HG02884 (cell line): ENCODE data around the gene PTGER4.
"Not testable (repeated sequence)": the region's sequence is repeated elsewhere in the genome, so short reads cannot be mapped to it uniquely, and the experiment has no call there.

Source experiments
- ATAC-seq: cut with Tn5 transposase; IDR thresholded peaks from one replicate; pipeline ENCODE4 v1.9.1; 2021; ENCODE audit warnings: mild to moderate bottlenecking, moderate library complexity; ENCODE audit not compliant: unreplicated experiment

The PTGER4 gene

GRCh38 chr5:40679913-40680681 lies at the start of gene PTGER4:
TSS of gene PTGER4 (plus strand) at chr5:40679915. CDS start at chr5:40680994, 1,079 bp downstream.
- peak; percentile 22 for ATAC-seq

GRCh38 chr5:40630126-40630525 lies 49.6 kb upstream of the PTGER4 start:
- no peak for ATAC-seq

GRCh38 chr5:40631236-40631635 lies 48.5 kb upstream of the PTGER4 start:
- ATAC-seq: no peak

- no peak for ATAC-seq
These were observed 45.6 kb upstream of the PTGER4 start for GRCh38 chr5:40634154-40634553.

GRCh38 chr5:40634593-40634992 lies 45.1 kb upstream of the PTGER4 start:
- no peak for ATAC-seq

DNA sequence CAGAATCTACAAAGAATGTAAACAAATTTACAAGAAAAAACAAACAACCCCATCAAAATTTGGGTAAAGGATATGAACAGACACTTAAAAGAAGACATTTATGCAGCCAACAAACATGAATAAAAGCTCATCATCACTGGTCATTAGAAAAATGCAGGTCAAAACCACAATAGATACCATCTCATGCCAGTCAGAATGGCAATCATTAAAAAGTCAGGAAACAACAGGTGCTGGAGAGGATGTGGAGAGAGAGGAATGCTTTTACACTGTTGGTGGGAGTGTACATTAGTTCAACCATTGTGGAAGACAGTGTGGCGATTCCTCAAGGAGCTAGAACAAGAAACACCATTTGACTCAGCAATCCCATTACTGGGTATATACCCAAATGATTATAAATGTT lies 40.2 kb upstream of the PTGER4 start:
- ATAC-seq: not testable (repeated sequence)

DNA sequence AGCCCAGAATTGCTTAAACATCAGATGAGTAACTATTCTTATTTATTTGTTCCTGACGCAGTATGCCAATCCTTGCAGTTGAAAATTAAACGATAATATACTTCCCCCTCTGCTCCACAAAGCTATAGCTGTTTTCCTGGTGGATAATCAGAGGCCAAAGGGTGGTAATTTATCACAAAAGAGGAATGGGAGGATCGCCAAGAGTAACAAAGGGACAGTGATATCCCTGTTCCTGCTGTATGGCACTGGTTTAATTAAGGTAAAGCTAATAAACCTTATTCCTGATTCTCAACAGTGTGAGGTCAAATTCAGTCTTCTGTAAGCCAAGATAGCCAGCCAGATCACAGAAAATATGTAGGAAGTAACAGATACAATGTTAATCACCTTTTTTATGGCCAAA lies 33.4 kb upstream of the PTGER4 start:
- ATAC-seq: no peak

DNA sequence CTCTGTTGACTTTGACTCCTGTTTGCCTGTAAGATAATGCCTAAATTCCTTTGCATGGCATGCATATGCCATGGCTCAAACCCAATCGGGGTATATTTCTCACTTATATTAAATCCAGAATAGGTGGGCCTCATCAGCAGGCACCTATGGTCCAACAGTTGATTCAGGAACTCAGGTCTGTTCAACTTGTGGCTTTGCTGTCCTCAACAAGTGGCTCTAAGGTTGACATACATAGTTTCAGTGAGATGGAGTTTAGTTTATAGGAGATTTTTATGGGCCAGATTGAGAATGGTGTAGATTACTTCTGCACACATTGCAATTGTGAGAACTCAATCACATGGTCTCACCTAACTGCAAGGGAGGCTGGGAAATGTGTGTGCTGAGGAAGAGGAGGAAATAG lies 31.6 kb upstream of the PTGER4 start:
- ATAC-seq: no peak

- ATAC-seq: no peak
These were observed 30.2 kb upstream of the PTGER4 start for GRCh38 chr5:40649463-40650030.

GRCh38 chr5:40651201-40651600 lies 28.5 kb upstream of the PTGER4 start:
- ATAC-seq: no peak

DNA sequence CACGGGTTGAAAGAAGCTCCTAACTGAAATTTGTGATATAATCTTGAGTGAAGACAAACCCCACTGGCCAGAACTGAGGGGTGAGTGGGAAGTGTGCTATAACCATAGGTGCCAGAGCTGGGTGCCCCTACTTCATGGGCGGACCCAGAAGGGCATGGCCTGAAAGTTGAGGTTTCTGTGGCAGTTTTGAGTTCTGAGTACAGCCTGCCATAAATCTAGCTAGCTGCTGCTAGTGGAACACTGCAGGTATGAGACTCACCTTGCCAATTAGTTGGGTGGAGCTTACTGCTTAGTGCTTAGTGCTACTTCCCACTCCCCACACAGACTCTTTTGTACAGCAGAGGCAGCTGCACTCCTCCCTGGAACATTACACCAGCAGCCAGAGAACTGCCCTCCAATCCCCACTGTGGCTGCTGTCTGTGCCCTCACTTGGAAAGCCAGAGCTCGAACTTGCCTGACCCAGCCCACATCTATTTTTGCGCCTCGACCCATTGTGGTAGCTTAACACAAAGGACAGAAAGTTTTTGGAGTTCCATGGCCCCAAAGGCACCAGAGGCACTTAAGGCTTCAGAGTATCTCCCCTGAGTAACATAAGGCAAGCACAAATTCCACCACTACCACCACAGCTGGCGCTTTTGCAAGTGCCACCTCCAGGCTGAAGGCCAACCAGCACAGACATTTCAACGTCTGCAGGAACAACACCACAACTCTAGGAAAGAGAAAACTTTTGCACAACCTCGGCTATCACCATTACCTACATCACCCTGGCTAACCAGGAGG lies 27.1 kb upstream of the PTGER4 start:
- no peak for ATAC-seq

- ATAC-seq: no peak
These were observed 26.3 kb upstream of the PTGER4 start for GRCh38 chr5:40653221-40654022.

DNA sequence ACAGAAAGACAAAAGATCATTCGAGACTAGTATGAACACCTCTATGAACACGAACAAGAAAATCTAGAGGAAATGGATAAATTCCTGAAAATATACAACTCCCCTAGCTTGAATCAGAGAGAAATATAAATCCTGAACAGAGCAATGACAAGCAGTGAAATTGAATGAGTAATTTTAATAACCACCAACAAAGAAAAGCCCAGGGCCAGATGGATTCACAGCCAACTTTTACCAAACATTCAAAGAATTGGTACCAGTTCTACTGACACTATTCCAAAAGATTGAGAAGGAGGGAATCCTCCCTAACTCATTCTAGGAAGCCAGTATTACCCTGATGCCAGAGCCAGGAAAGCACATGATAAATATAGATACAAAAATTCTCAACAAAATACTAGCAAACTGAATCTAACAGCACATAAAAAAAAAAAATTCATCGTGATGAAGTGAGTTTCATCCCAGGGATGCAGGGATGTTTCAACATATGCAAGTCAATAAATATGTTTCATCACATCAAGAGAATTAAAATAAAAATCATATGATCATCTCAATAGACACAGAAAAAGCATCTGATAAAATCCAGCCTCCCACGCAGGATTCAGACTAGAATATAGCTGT lies 25.2 kb upstream of the PTGER4 start:
- no peak for ATAC-seq

DNA sequence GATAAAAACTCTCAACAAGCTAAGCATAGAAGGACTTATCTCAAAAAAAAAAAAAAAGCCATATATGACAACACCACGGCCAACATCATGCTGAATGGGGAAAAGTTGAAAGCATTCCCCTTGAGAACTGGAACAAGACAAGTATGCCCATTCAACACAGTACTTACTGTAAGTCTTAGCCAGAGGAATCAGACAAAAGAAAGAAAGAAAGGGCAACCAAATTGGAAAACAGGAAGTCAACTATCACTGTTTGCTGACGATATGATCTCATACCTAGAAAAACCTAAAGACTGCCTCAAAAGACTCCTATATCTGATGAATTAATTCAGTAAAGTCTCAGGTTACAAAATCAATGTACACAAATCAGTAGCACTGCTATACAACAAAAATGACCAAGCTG lies 24.6 kb upstream of the PTGER4 start:
- no peak for ATAC-seq

DNA sequence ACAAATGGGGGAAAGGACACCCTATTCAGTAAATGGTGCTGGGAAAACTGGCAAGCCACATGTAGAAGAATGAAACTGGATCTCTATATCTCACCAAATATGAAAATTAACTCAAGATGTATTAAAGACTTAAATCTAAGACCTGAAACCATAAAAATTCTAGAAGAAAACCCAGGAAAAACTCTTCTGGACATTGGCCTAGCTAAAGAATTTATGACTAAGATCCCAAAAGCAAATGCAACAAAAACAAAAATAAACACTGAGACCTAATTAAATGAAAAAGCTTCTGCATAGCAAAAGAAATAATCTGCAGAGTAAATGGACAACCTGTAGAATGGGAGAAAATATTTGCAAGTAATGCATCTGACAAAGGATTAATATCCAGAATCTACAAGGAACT lies 23.6 kb upstream of the PTGER4 start:
- not testable (repeated sequence) for ATAC-seq

DNA sequence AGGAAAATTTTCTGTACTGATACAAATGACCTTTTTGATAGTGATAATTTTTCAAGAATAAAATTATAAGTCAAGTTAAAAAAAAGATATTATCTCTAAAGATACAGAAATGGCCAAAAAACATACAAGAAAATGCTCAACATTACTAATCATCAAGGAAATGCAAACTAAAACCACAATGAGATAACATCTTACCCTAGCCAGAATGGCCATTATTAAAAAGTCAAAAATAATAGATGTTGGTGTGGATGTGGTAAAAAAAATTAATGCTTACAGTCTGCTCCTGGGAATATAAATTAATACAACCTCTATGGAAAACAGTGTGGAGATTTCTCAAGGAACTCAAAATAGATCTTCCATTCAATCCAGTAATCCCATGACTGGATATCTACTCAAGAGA lies 22.9 kb upstream of the PTGER4 start:
- no peak for ATAC-seq

- ATAC-seq: no peak
These were observed 19.0 kb upstream of the PTGER4 start for GRCh38 chr5:40660751-40661150.

- no peak for ATAC-seq
These were observed 13.9 kb upstream of the PTGER4 start for GRCh38 chr5:40665635-40666298.

DNA sequence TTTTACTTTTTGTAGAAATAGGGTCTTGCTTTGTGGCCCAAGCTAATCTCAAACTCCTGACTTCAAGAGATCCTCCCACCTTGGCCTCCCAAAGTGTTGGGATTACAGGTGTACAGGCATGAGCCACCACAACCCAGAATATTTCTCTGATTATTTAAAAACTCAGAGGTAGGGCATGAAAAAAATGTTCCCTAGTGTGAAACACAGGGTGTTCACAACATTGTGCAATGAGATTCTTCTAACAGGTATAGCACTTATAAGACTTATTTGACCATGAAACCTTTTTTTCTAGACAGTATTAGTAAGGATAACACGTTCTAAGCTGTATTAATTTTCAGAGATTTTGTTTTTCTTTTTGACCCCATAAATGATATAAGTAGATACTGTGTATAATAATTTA lies 13.1 kb upstream of the PTGER4 start:
- no peak for ATAC-seq

GRCh38 chr5:40667161-40667663 lies 12.5 kb upstream of the PTGER4 start:
- ATAC-seq: no peak
